Liver (tissue), 9 donors: ENCODE results near the gene FYCO1. TPM values are rescaled to one million over a fixed set of nuclear protein-coding genes. Genes with fewer than 3 reads are reported as not detected.

Source experiments
- DNase-seq: peaks from one replicate; pipeline ENCODE4 v3.0.0-alpha.2; 2017; ENCODE audit warnings: low spot score
- H3K27ac ChIP-seq, 2 donors: one replicate each; pipeline ENCODE4 v1.7.0; 2013; ENCODE audit warnings: inconsistent platforms in 2 of 2, low read length in 2 of 2, control low read depth in 1 of 2, low read depth in 1 of 2, mild to moderate bottlenecking in 1 of 2
- H3K27me3 ChIP-seq, 4 donors: one replicate each; pipeline versions ENCODE4 v1.6.1 to v1.7.0; 2013; ENCODE audit warnings: low read length in 3 of 4, inconsistent platforms in 1 of 4, mild to moderate bottlenecking in 1 of 4, moderate library complexity in 1 of 4; ENCODE audit not compliant: control insufficient read depth in 4 of 4, insufficient read depth in 4 of 4
- H3K36me3 ChIP-seq, 4 donors: one replicate each; pipeline versions ENCODE4 v1.6.1 to v1.7.0; 2013; ENCODE audit warnings: low read length in 3 of 4, mild to moderate bottlenecking in 3 of 4, low read depth in 1 of 4, moderate library complexity in 1 of 4; ENCODE audit not compliant: control insufficient read depth in 4 of 4, insufficient read depth in 3 of 4
- H3K4me1 ChIP-seq, 4 donors: one replicate each; pipeline versions ENCODE4 v1.6.1 to v1.7.0; 2013; ENCODE audit warnings: low read length in 3 of 4, mild to moderate bottlenecking in 3 of 4, moderate library complexity in 1 of 4; ENCODE audit not compliant: control insufficient read depth in 4 of 4, insufficient read depth in 4 of 4
- H3K4me3 ChIP-seq, 3 donors: one replicate each; pipeline versions ENCODE4 v1.6.1 to v1.7.0; 2013; ENCODE audit warnings: low read length in 3 of 3, control low read depth in 1 of 3, low read depth in 1 of 3, mild to moderate bottlenecking in 1 of 3
- H3K9ac ChIP-seq, 2 donors: one replicate each; pipeline ENCODE4 v1.7.0; 2013; ENCODE audit warnings: low read length in 2 of 2, mild to moderate bottlenecking in 2 of 2, moderate library complexity in 2 of 2, control low read depth in 1 of 2, low read depth in 1 of 2
- H3K9me3 ChIP-seq, 4 donors: one replicate each; pipeline versions ENCODE4 v1.6.1 to v1.7.0; 2013; ENCODE audit warnings: low read length in 3 of 4; ENCODE audit not compliant: control insufficient read depth in 4 of 4
- ATF3 ChIP-seq: IDR thresholded peaks from 2 replicates; pipeline ENCODE4 v1.6.1; 2016; ENCODE audit warnings: antibody characterized with exemption
- CTCF ChIP-seq: fragments of 150-350 bp; IDR thresholded peaks from 2 replicates; pipeline ENCODE4 v1.5.1; 2017; ENCODE audit warnings: improper control_type of control experiment, low read depth, low read length; ENCODE audit not compliant: missing input control
- FOXA1 ChIP-seq: IDR thresholded peaks from 2 replicates; pipeline ENCODE4 v1.6.1; 2016; ENCODE audit warnings: antibody characterized with exemption
- FOXA2 ChIP-seq: IDR thresholded peaks from 2 replicates; pipeline ENCODE4 v1.6.1; 2016; ENCODE audit warnings: antibody characterized with exemption
- GABPA ChIP-seq, 2 donors: IDR thresholded peaks in 1 of 2; conservative IDR thresholded peaks in 1 of 2; 2 replicates each; pipeline ENCODE4 v1.6.1; 2016; ENCODE audit warnings: antibody characterized with exemption in 2 of 2, mild to moderate bottlenecking in 1 of 2, moderate library complexity in 1 of 2
- HNF4A ChIP-seq, 2 donors: conservative IDR thresholded peaks; 2 replicates each; pipeline ENCODE4 v1.6.1; 2016; ENCODE audit warnings: antibody characterized with exemption in 2 of 2, mild to moderate bottlenecking in 2 of 2
- JUND ChIP-seq, 2 donors: IDR thresholded peaks; 2 replicates each; pipeline ENCODE4 v1.6.1; 2016; ENCODE audit warnings: antibody characterized with exemption in 2 of 2
- MAX ChIP-seq: IDR thresholded peaks from 2 replicates; pipeline ENCODE4 v1.6.1; 2016; ENCODE audit warnings: antibody characterized with exemption
- NR2F2 ChIP-seq: IDR thresholded peaks from 2 replicates; pipeline ENCODE4 v1.6.1; 2016; ENCODE audit warnings: antibody characterized with exemption
- RAD21 ChIP-seq, 2 donors: IDR thresholded peaks; 2 replicates each; pipeline ENCODE4 v1.6.1; 2016; ENCODE audit warnings: antibody characterized with exemption in 2 of 2, mild to moderate bottlenecking in 2 of 2
- REST ChIP-seq: IDR thresholded peaks from 2 replicates; pipeline ENCODE4 v1.6.1; 2016; ENCODE audit warnings: antibody characterized with exemption, mild to moderate bottlenecking
- RXRA ChIP-seq, 2 donors: IDR thresholded peaks; 2 replicates each; pipeline ENCODE4 v1.6.1; 2017 to 2018; ENCODE audit warnings: antibody characterized with exemption in 2 of 2, mild to moderate bottlenecking in 1 of 2
- SP1 ChIP-seq: IDR thresholded peaks from 2 replicates; pipeline ENCODE4 v1.6.1; 2018; ENCODE audit warnings: antibody characterized with exemption, mild to moderate bottlenecking
- TAF1 ChIP-seq: conservative IDR thresholded peaks from 2 replicates; pipeline ENCODE4 v1.6.1; 2016; ENCODE audit warnings: antibody characterized with exemption, mild to moderate bottlenecking
- YY1 ChIP-seq: IDR thresholded peaks from 2 replicates; pipeline ENCODE4 v1.6.1; 2016; ENCODE audit warnings: antibody characterized with exemption, mild to moderate bottlenecking
- ZBTB33 ChIP-seq: IDR thresholded peaks from 2 replicates; pipeline ENCODE4 v1.6.1; 2016; ENCODE audit warnings: antibody characterized with exemption
- WGBS: extraction: QIAGEN DNeasy Blood & Tissue Kit; methylation state at CpG from one replicate; pipeline ENCODE4 v1.1.7; 2013; 5-methylcytosine and 5-hydroxymethylcytosine counted together
- polyA plus RNA-seq, 2 donors: library from polyadenylated mRNA; stranded (reverse) in 1 of 2; unstranded in 1 of 2; fragments of 200-250 nt in 1 of 2; fragments of >200 nt in 1 of 2; fragmentation: Nextera tagmentation in 1 of 2; extraction: Ambion mirVana in 1 of 2; gene quantifications; one replicate each; pipeline versions ENCODE4 v1.2.1 to v1.2.3, GENCODE V29; 2013 to 2015
- total RNA-seq, 2 donors: library from RNA; depleted of rRNA; stranded (reverse); fragments of >200 nt; gene quantifications; one replicate each; pipeline ENCODE4 v1.2.3, GENCODE V29; 2014
- donor health status: healthy.
- donor health status: healthy.
- donor health status: healthy.
- donor health status: healthy.
- donor health status: healthy.

FYCO1 gene
- total and polyA plus RNA-seq, 4 donors: 3.0 to 17.1 (median 10.2) TPM

- TF ChIP-seq GABPA (IDR thresholded peaks at IDR 0.05 in 1 of 2, conservative IDR thresholded peaks at IDR 0.05 in 1 of 2) (no peak), MAX (no peak), CTCF (no peak), ZBTB33 (no peak), RXRA (IDR thresholded peaks at IDR 0.05) (no peak), TAF1 (no peak), REST (no peak), NR2F2 (no peak), FOXA1 (no peak), FOXA2 (no peak), JUND (IDR thresholded peaks at IDR 0.05) (no peak), YY1 (no peak), RAD21 (IDR thresholded peaks at IDR 0.05) (no peak)
- Histone ChIP-seq H3K9me3 (no peaks in the 10 kb centered on the region), H3K9ac (no peak overlapping the region), H3K4me1 (no peaks in the 10 kb centered on the region), H3K4me3 (no peak overlapping the region), H3K36me3 (no peaks in the 10 kb centered on the region), H3K27ac (no peak overlapping the region), H3K27me3 (no peaks in the 10 kb centered on the region)
- DNase-seq: no peak
- WGBS: 77% methylated on average over 4 of the region's 4 CpGs
These were observed 106.3 kb downstream of the FYCO1 start for GRCh38 chr3:45889337-45889736.

- 71% methylated on average over 7 of the region's 7 CpGs for WGBS
- TF ChIP-seq FOXA2 (no peak), RAD21 (IDR thresholded peaks at IDR 0.05) (no peak), HNF4A (conservative IDR thresholded peaks at IDR 0.05) (no peak), ATF3 (no peak), SP1 (no peak)
- H3K9ac ChIP-seq: no peak overlapping the region
- no peak overlapping the region for H3K4me3 ChIP-seq
- H3K36me3 ChIP-seq: no peaks in the 10 kb centered on the region
- no peaks in the 10 kb centered on the region for H3K4me1 ChIP-seq
- no peaks in the 10 kb centered on the region for H3K9me3 ChIP-seq
- no peak for DNase-seq
- no peak overlapping the region for H3K27ac ChIP-seq
- no peaks in the 10 kb centered on the region for H3K27me3 ChIP-seq
These were observed 107.7 kb downstream of the FYCO1 start for GRCh38 chr3:45887759-45888511.
